NCI-H1048 (cell line): ENCODE measurements around the gene XPO6.

Source experiments
- DNase-seq: peaks from one replicate; lab custom pipeline; 2025; lab: John Stamatoyannopoulos, UW

The XPO6 gene

GRCh38 chr16:28089205-28089991 lies 122.4 kb downstream of the XPO6 start:
- DNase-seq, result no peak

GRCh38 chr16:28087675-28088300 lies 124.0 kb downstream of the XPO6 start:
- no peak for DNase-seq

GRCh38 chr16:28087140-28087660 lies 124.6 kb downstream of the XPO6 start:
- no peak for DNase-seq

GRCh38 chr16:28086186-28087139 lies 125.3 kb downstream of the XPO6 start:
- DNase-seq, result no peak

GRCh38 chr16:28085389-28086171 lies 126.2 kb downstream of the XPO6 start:
- DNase-seq, result no peak

GRCh38 chr16:28084209-28084608 lies 127.6 kb downstream of the XPO6 start:
- no peak for DNase-seq

- no peak for DNase-seq
Measured at GRCh38 chr16:28082624-28083023, 129.1 kb downstream of the XPO6 start.

- DNase-seq, result no peak
Measured at GRCh38 chr16:28081391-28081968, 130.3 kb downstream of the XPO6 start.

- DNase-seq, result no peak
Measured at GRCh38 chr16:28078261-28078660, 133.5 kb downstream of the XPO6 start.

GRCh38 chr16:28073836-28074235 lies 137.9 kb downstream of the XPO6 start:
- DNase-seq, result no peak

GRCh38 chr16:28072087-28072486 lies 139.7 kb downstream of the XPO6 start:
- DNase-seq, result no peak

- DNase-seq, result no peak
Measured at GRCh38 chr16:28069971-28070794, 141.6 kb downstream of the XPO6 start.

- DNase-seq, result no peak
Measured at GRCh38 chr16:28068976-28069375, 142.8 kb downstream of the XPO6 start.

GRCh38 chr16:28067604-28068379 lies 144.0 kb downstream of the XPO6 start:
- no peak for DNase-seq

GRCh38 chr16:28064706-28065249 lies 147.0 kb downstream of the XPO6 start:
- no peak for DNase-seq

- DNase-seq, result no peak
Measured at GRCh38 chr16:28064150-28064549, 147.6 kb downstream of the XPO6 start.

- no peak for DNase-seq
Measured at GRCh38 chr16:28063591-28064061, 148.1 kb downstream of the XPO6 start, which contains the start of gene GSG1L. Gene GSG1L (minus strand): TSS chr16:28063714. CDS start chr16:28063424, 290 bp downstream.

GRCh38 chr16:28062847-28063521 lies 148.8 kb downstream of the XPO6 start:
- no peak for DNase-seq
